Neural progenitor cell (in vitro differentiated cells): ENCODE data around the gene ADAMTS12.

Source experiments
- CTCF ChIP-seq: fragments of 200-600 bp; sonication (generic); IDR thresholded peaks from 2 replicates; pipeline ENCODE4 v1.5.1; 2017; ENCODE audit warnings: antibody characterized with exemption, mild to moderate bottlenecking
- EZH2 ChIP-seq: fragments of 200-600 bp; sonication (generic); IDR thresholded peaks from 2 replicates; pipeline ENCODE4 v1.6.1; 2017; ENCODE audit warnings: antibody characterized with exemption, mild to moderate bottlenecking, moderate library complexity
- EZH2phosphoT487 ChIP-seq: fragments of 200-600 bp; sonication (generic); IDR thresholded peaks from 2 replicates; pipeline ENCODE4 v1.6.1; 2017; ENCODE audit warnings: antibody characterized with exemption

GRCh38 chr5:33476992-33477391 lies 414.8 kb downstream of the ADAMTS12 start:
- TF ChIP-seq CTCF (no peak), EZH2 (no peak), EZH2phosphoT487 (no peak)
